Right ventricle myocardium superior (tissue), 1 donor: ENCODE results near the gene SPON1. TPM values are rescaled to one million over a fixed set of nuclear protein-coding genes. Genes with fewer than 3 reads are reported as not detected.
"Not testable (repeated sequence)": the region's sequence is repeated elsewhere in the genome, so short reads cannot be mapped to it uniquely, and the experiment has no call there.

ENCODE experiments used
- ATAC-seq: fragments of 200-7000 bp; cut with Tn5 transposase; one replicate; pipeline ENCODE4 v1.9.1; 2020; ENCODE audit warnings: mild to moderate bottlenecking; ENCODE audit not compliant: poor library complexity
- DNase-seq: peaks from one replicate; pipeline ENCODE4 v3.0.0-alpha.2; 2020
- intact Hi-C: fragments of 100-400 bp; cut with DNase I; formaldehyde crosslinking; loops from one replicate; pipeline ENCODE4 v1.11.2; 2022
- total RNA-seq: library from RNA; stranded (reverse); fragmentation: NEBNext Ultra II Directional; extraction: Animal tissue kit (Norgen Biotek cat#: 25700); gene quantifications from one replicate; pipeline ENCODE4 v1.2.1, GENCODE V29; 2021
- donor health status: DM: no; HTN: yes; CAD: no; lungs with severe emphysema.

SPON1 gene
- total RNA-seq, 1 donor from 2014 or later = 3.0 TPM

GRCh38 chr11:14137284-14137683 is 174.8 kb downstream of the SPON1 start:
- intact Hi-C loops = no loop called here
- ATAC-seq (peak; percentile 20), DNase-seq (no peak)

- intact Hi-C loops = no loop called here
- no peak for ATAC-seq
Observed at GRCh38 chr11:14140991-14141390, 178.5 kb downstream of the SPON1 start.

GRCh38 chr11:14141676-14142075 is 179.2 kb downstream of the SPON1 start:
- no peak for DNase-seq
- intact Hi-C loops = no loop called here
- ATAC-seq = no peak

More at GRCh38 chr11:14140991-14141390, 178.5 kb downstream of the SPON1 start:
- DNase-seq = no peak

GRCh38 chr11:14144934-14145333 is 182.4 kb downstream of the SPON1 start:
- no peak for ATAC-seq
- intact Hi-C loops = no loop called here
- DNase-seq = no peak

- intact Hi-C loops = no loop called here
- ATAC-seq = peak; percentile 72
- DNase-seq = no peak
Observed at GRCh38 chr11:14148653-14149273, 186.2 kb downstream of the SPON1 start.

GRCh38 chr11:14149683-14150082 is 187.2 kb downstream of the SPON1 start:
- ATAC-seq = no peak
- intact Hi-C loops = no loop called here

GRCh38 chr11:14150878-14151277 is 188.4 kb downstream of the SPON1 start:
- DNase-seq = no peak
- intact Hi-C loops = no loop called here
- ATAC-seq = no peak

More at GRCh38 chr11:14149683-14150082, 187.2 kb downstream of the SPON1 start:
- DNase-seq = no peak

- intact Hi-C loops, DNase-seq, ATAC-seq: not testable (repeated sequence)
Observed at GRCh38 chr11:14154103-14154502, 191.6 kb downstream of the SPON1 start.

- ATAC-seq (no peak), DNase-seq (no peak)
Observed at GRCh38 chr11:14158393-14158792, 195.9 kb downstream of the SPON1 start.

GRCh38 chr11:14163576-14163975 is 201.1 kb downstream of the SPON1 start:
- intact Hi-C loops = no loop called here
- no peak for DNase-seq
- ATAC-seq = no peak

More at GRCh38 chr11:14158393-14158792, 195.9 kb downstream of the SPON1 start:
- intact Hi-C loops = no loop called here

- intact Hi-C loops, ATAC-seq: not testable (repeated sequence)
Observed at GRCh38 chr11:14173679-14174078, 211.2 kb downstream of the SPON1 start.

GRCh38 chr11:14179116-14179820 is 216.7 kb downstream of the SPON1 start:
- DNase-seq (no peak), ATAC-seq (peak; percentile 79)
- intact Hi-C loops = no loop called here

More at GRCh38 chr11:14173679-14174078, 211.2 kb downstream of the SPON1 start:
- DNase-seq = not testable (repeated sequence)

GRCh38 chr11:14181121-14181520 is 218.6 kb downstream of the SPON1 start:
- no peak for ATAC-seq
- no peak for DNase-seq
- intact Hi-C loops = no loop called here

GRCh38 chr11:14182833-14183364 is 220.4 kb downstream of the SPON1 start:
- no peak for ATAC-seq
- DNase-seq = no peak
- intact Hi-C loops = no loop called here

GRCh38 chr11:14184028-14184940 is 221.8 kb downstream of the SPON1 start:
- ATAC-seq = peak; percentile 46
- no peak for DNase-seq
- intact Hi-C loops = no loop called here

- intact Hi-C loops = no loop called here
- no peak for ATAC-seq
- no peak for DNase-seq
Observed at GRCh38 chr11:14185461-14185860, 222.9 kb downstream of the SPON1 start.

- peak; percentile 21 for ATAC-seq
Observed at GRCh38 chr11:14186046-14186775, 223.7 kb downstream of the SPON1 start.

GRCh38 chr11:14189874-14190273 is 227.4 kb downstream of the SPON1 start:
- intact Hi-C loops = no loop called here
- ATAC-seq (peak; percentile 90), DNase-seq (peak; percentile 72)

More at GRCh38 chr11:14186046-14186775, 223.7 kb downstream of the SPON1 start:
- intact Hi-C loops = no loop called here
- no peak for DNase-seq
